HCT116 (cell line): Measurements from ENCODE around the gene MOK. TPM values are rescaled to one million over a fixed set of nuclear protein-coding genes. Genes with fewer than 3 reads are reported as not detected.

Experiments
- ATAC-seq: fragments of 200-7000 bp; cut with Tn5 transposase; 2 replicates; pipeline ENCODE4 v1.9.1; 2020; ENCODE audit warnings: mild to moderate bottlenecking, moderate library complexity
- BruUV-seq: library from RNA; stranded (reverse); fragments of 400-500 nt; replicated peaks from 2 replicates; lab custom pipeline; 2021; lab: Mats Ljungman, UMichigan
- CTCF ChIA-PET: fragments of 300-600 bp; sonication (Branson Sonifier 250); formaldehyde crosslinking; loops from one replicate; lab custom pipeline; 2021; ENCODE audit warnings: antibody characterized with exemption; lab: Charles Lee
- POLR2A ChIA-PET: fragments of 300-600, 350-600 bp; sonication (Branson Sonifier 250); formaldehyde crosslinking; loops from one replicate; lab custom pipeline; 2021; ENCODE audit warnings: antibody characterized with exemption; lab: Charles Lee
- RAD21 ChIA-PET, 2 experiments: fragments of 300-600 bp; sonication (Branson Sonifier 250); formaldehyde crosslinking; loops; one replicate each; lab custom pipeline; 2023; ENCODE audit warnings: low total read pairs in 2 of 2; ENCODE audit not compliant: uncharacterized antibody in 2 of 2, unreplicated experiment in 2 of 2, low non-redundant PET in 1 of 2; lab: Charles Lee
- DNase-seq: peaks from one replicate; pipeline ENCODE4 v3.0.0-alpha.2; 2010; ENCODE audit warnings: low read depth, low spot score
- H2AFZ ChIP-seq: fragments of 200-600 bp; shearing (Covaris generic), sonication (generic); 2 replicates; pipeline ENCODE4 v1.6.1; 2017; ENCODE audit warnings: low read depth, mixed run types, mixed read lengths, antibody characterized with exemption, low read length; ENCODE audit not compliant: poor library complexity, severe bottlenecking
- H3K27ac ChIP-seq: 2 replicates; pipeline ENCODE4 v1.5.1; 2012; ENCODE audit warnings: low read depth, low read length
- H3K27me3 ChIP-seq: fragments of 200-600 bp; sonication (generic); 2 replicates; pipeline ENCODE4 v1.6.1; 2016; ENCODE audit warnings: mixed run types, low read length, mixed read lengths; ENCODE audit not compliant: insufficient read depth
- H3K36me3 ChIP-seq, 2 experiments: fragments of 200-500 bp in 1 of 2; fragments of 200-600 bp in 1 of 2; sonication (Bioruptor generic) in 1 of 2; sonication (generic) in 1 of 2; 2 replicates each; pipeline versions ENCODE4 v1.5.1 to v1.6.1; 2014 to 2016; ENCODE audit warnings: low read length in 2 of 2, inconsistent platforms in 1 of 2, mixed read lengths in 1 of 2, mixed run types in 1 of 2; ENCODE audit not compliant: insufficient read depth in 2 of 2, control insufficient read depth in 1 of 2
- H3K4me1 ChIP-seq, 2 experiments: fragments of 200-600 bp in 1 of 2; sonication (generic) in 1 of 2; 2 replicates each; pipeline versions ENCODE4 v1.5.1 to v1.6.1; 2012 to 2017; ENCODE audit warnings: low read length in 2 of 2, inconsistent platforms in 1 of 2, mild to moderate bottlenecking in 1 of 2, mixed read lengths in 1 of 2, mixed run types in 1 of 2, moderate library complexity in 1 of 2; ENCODE audit not compliant: insufficient read depth in 2 of 2, control insufficient read depth in 1 of 2
- H3K4me2 ChIP-seq: fragments of 200-600 bp; sonication (generic); 2 replicates; pipeline ENCODE4 v1.6.1; 2017; ENCODE audit warnings: mixed run types, low read length, mixed read lengths
- H3K4me3 ChIP-seq, 2 experiments: fragments of 200-600 bp in 1 of 2; sonication (generic) in 1 of 2; replicated peaks in 1 of 2; 2 replicates each; pipeline ENCODE4 v1.5.1; 2011 to 2016; ENCODE audit warnings: low read length in 2 of 2, control low read depth in 1 of 2, low read depth in 1 of 2, mild to moderate bottlenecking in 1 of 2, mixed read lengths in 1 of 2, mixed run types in 1 of 2
- H3K79me2 ChIP-seq: fragments of 200-600 bp; sonication (generic); 2 replicates; pipeline ENCODE4 v1.6.1; 2017; ENCODE audit warnings: mild to moderate bottlenecking, mixed run types, low read length, moderate library complexity, mixed read lengths; ENCODE audit not compliant: insufficient read depth
- H3K9ac ChIP-seq: fragments of 200-600 bp; sonication (generic); 2 replicates; pipeline ENCODE4 v1.6.1; 2016; ENCODE audit warnings: low read length, mixed read lengths
- H3K9me2 ChIP-seq: fragments of 200-600 bp; sonication (generic), shearing (Covaris generic); 2 replicates; pipeline ENCODE4 v1.6.1; 2017; ENCODE audit warnings: mixed run types, mild to moderate bottlenecking, moderate library complexity; ENCODE audit not compliant: insufficient read depth
- H3K9me3 ChIP-seq, 2 experiments: fragments of 200-500 bp in 1 of 2; fragments of 200-600 bp in 1 of 2; sonication (Bioruptor generic) in 1 of 2; sonication (generic) in 1 of 2; 2 replicates each; pipeline ENCODE4 v1.6.1; 2014 to 2017; ENCODE audit warnings: low read length in 2 of 2, mixed read lengths in 2 of 2, inconsistent platforms in 1 of 2, low read depth in 1 of 2, mild to moderate bottlenecking in 1 of 2, mixed run types in 1 of 2, moderate library complexity in 1 of 2; ENCODE audit not compliant: control insufficient read depth in 1 of 2, insufficient read depth in 1 of 2
- H4K20me1 ChIP-seq: fragments of 200-600 bp; sonication (generic), shearing (Covaris generic); 2 replicates; pipeline ENCODE4 v1.6.1; 2017; ENCODE audit warnings: mixed run types, mild to moderate bottlenecking, moderate library complexity; ENCODE audit not compliant: insufficient read depth
- FOSL1 ChIP-seq: IDR thresholded peaks from 2 replicates; pipeline ENCODE4 v1.6.1; 2012; ENCODE audit warnings: low read depth
- JUND ChIP-seq: IDR thresholded peaks from 2 replicates; pipeline ENCODE4 v1.6.1; 2012
- POLR2A ChIP-seq: IDR thresholded peaks from 2 replicates; pipeline ENCODE4 v1.7.0; 2011; ENCODE audit warnings: borderline replicate concordance; ENCODE audit not compliant: insufficient read depth, insufficient read length; ENCODE audit errors: extremely low read depth
- RAD21 ChIP-seq: IDR thresholded peaks from 2 replicates; pipeline ENCODE4 v1.6.1; 2012; ENCODE audit warnings: low read depth, mild to moderate bottlenecking
- SIN3A ChIP-seq: IDR thresholded peaks from 2 replicates; pipeline ENCODE4 v1.6.1; 2012; ENCODE audit warnings: low read depth
- YY1 ChIP-seq: IDR thresholded peaks from 2 replicates; pipeline ENCODE4 v1.6.1; 2011; ENCODE audit warnings: low read length, low read depth, moderate library complexity, mild to moderate bottlenecking; ENCODE audit not compliant: insufficient replicate concordance; ENCODE audit errors: extremely low read depth
- intact Hi-C: fragments of 100-400 bp; cut with micrococcal nuclease; formaldehyde crosslinking; loops from 2 replicates; pipeline ENCODE4 v1.10.0; 2022
- total RNA-seq: library from RNA; stranded (reverse); gene quantifications from one replicate; pipeline ENCODE4 v1.2.1, GENCODE V29; 2021; ENCODE audit not compliant: unreplicated experiment
- TF ChIP-seq, protein P1 (sequence below): IDR thresholded peaks from 2 replicates; pipeline ENCODE4 v1.6.1; 2012
- TF ChIP-seq, protein P2 (sequence below): IDR thresholded peaks from 2 replicates; pipeline ENCODE4 v1.6.1; 2012; ENCODE audit warnings: low read depth

MOK gene
- total RNA-seq, 1 experiment from 2014 or later: 9.4 TPM

DNA sequence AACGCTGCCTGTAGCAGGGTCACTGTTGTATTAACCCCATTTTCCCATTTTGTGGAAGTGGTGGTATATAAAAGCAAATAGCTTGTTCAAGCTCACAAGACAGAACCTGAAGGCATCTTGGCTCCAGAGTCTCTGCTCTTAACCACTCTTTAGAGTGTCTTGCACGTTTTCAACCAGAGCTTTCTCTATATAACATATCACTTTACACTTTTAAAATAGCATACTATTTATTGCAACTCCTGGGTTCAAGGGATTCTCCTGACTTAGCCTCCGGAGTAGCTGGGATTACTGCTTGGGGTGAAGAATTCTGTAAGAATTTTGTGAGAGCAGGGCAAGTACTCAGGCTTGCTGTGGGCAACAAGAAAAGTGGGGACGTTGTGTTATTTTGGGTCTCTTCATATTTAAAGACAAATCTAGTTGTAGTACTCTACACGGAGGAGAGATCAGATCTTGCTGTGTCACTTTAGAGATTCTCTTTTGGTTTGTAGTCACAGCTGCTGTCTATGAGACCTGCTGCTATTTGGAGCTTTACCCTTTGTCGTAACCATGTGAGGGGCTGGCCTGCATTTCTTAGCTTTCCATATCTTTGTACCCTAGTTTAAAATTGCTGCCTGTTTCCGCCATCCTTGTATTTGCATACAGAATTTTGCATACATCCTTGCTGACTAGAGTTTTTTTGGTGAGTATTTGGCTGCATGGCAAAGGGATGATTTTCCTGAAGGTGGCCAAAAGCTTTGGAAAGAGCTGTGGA, 124.5 kb downstream of the MOK start:
- TF ChIP-seq SIN3A: no peak
- no peak for TF ChIP-seq POLR2A
- no peak for TF ChIP-seq JUND
- TF ChIP-seq RAD21: no peak
- TF ChIP-seq, protein P1, sequence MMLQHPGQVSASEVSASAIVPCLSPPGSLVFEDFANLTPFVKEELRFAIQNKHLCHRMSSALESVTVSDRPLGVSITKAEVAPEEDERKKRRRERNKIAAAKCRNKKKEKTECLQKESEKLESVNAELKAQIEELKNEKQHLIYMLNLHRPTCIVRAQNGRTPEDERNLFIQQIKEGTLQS: no peak
- no peak for TF ChIP-seq YY1
- TF ChIP-seq FOSL1: no peak
- TF ChIP-seq, protein P2, sequence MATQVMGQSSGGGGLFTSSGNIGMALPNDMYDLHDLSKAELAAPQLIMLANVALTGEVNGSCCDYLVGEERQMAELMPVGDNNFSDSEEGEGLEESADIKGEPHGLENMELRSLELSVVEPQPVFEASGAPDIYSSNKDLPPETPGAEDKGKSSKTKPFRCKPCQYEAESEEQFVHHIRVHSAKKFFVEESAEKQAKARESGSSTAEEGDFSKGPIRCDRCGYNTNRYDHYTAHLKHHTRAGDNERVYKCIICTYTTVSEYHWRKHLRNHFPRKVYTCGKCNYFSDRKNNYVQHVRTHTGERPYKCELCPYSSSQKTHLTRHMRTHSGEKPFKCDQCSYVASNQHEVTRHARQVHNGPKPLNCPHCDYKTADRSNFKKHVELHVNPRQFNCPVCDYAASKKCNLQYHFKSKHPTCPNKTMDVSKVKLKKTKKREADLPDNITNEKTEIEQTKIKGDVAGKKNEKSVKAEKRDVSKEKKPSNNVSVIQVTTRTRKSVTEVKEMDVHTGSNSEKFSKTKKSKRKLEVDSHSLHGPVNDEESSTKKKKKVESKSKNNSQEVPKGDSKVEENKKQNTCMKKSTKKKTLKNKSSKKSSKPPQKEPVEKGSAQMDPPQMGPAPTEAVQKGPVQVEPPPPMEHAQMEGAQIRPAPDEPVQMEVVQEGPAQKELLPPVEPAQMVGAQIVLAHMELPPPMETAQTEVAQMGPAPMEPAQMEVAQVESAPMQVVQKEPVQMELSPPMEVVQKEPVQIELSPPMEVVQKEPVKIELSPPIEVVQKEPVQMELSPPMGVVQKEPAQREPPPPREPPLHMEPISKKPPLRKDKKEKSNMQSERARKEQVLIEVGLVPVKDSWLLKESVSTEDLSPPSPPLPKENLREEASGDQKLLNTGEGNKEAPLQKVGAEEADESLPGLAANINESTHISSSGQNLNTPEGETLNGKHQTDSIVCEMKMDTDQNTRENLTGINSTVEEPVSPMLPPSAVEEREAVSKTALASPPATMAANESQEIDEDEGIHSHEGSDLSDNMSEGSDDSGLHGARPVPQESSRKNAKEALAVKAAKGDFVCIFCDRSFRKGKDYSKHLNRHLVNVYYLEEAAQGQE: no peak
- H4K20me1 ChIP-seq: no peaks in the 10 kb centered on the region; the same call in 1 of the 2 replicates
- no peaks in the 10 kb centered on the region for H3K36me3 ChIP-seq
- H3K27ac ChIP-seq: no peak overlapping the region
- ATAC-seq: no peak
- BruUV-seq: no TSS peak
- CTCF ChIA-PET: no interaction called here
- H3K4me3 ChIP-seq: no peak overlapping the region
- no peak overlapping the region for H2AFZ ChIP-seq
- POLR2A ChIA-PET: interaction anchor here (0.5 kb wide), 1 partner anchor 218 kb away, joined by 3 read pairs; no protein-coding TSS in a partner anchor
- peaks cover 10 to 21% of the 10 kb centered on the region in 2 experiments for H3K4me1 ChIP-seq
- no peak for DNase-seq
- no peaks in the 10 kb centered on the region for H3K9me2 ChIP-seq
- RAD21 ChIA-PET: no interaction called here
- intact Hi-C loops: no loop called here
- H3K27me3 ChIP-seq: no peaks in the 10 kb centered on the region
- H3K9ac ChIP-seq: no peak overlapping the region
- H3K79me2 ChIP-seq: peaks cover 68% of the 10 kb centered on the region
- no peaks in the 10 kb centered on the region for H3K9me3 ChIP-seq
- H3K4me2 ChIP-seq: no peak overlapping the region

Other genes with a start within 250 kb of the MOK start
- gene HSP90AA1, start 218.1 kb downstream of the MOK start, total RNA-seq: 1,380 TPM
- 21.1 TPM for gene WDR20, start 165.3 kb downstream of the MOK start, total RNA-seq
- gene ZNF839, start 14.6 kb upstream of the MOK start, total RNA-seq: 17.7 TPM
- gene CINP, start 57.7 kb upstream of the MOK start, total RNA-seq: 49.1 TPM
- 12.2 TPM for gene TECPR2, start 57.8 kb upstream of the MOK start, total RNA-seq
- 29.0 TPM for gene ANKRD9, start 204.6 kb upstream of the MOK start, total RNA-seq